Stromal cell of bone marrow (primary cell): ENCODE results near the gene C17orf58.
"Not testable (repeated sequence)": the region's sequence is repeated elsewhere in the genome, so short reads cannot be mapped to it uniquely, and the experiment has no call there.

Source experiments
- DNase-seq: peaks from one replicate; pipeline ENCODE4 v3.0.0-alpha.2; 2012; ENCODE audit warnings: low read depth

C17orf58 gene

DNA sequence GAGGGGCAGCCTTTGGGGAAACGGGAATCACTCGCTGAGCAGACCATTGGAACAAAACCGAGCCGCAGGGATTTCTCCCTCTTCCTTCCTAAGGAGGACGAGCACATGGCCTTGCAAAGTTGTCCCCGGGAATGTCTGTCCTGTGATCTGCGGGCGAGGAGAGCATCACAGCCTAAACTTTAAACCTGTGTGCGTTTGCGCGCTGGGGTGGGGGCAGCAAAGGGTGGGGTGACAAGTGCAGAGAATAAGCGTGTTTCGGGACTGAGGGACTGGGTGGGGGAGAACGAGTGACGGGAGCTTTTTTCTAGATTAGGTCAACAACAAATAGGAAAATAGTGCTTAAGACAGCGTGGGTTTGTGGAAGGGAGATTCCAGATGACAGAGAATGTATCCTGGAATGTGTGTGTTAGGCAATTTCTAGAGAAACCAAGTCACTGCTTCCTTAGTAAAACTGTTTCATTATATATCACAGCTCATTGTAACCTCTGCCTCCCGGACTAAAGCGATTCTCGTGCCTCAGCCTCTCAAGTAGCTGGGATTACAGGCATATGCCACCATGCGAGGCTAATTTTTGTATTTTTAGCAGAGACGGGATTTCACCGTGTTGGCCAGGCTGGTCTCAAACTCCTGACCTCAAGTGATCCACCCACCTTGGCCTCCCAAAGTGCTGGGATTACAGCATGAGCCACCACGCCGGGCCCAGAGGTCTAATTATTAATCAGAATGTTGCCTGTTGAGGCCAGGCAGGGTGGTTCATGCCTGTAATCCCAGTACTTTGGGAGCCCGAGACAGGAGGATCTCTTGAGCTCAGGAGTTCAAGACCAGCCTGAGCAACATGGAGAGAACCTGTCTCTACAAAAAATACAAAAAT, at the start of gene C17orf58:
C17orf58 (minus strand) TSS at position 169 of the 871 bp plus-strand sequence. CDS start 271 bp downstream, outside the sequence.
- DNase-seq = not testable (repeated sequence)

- no peak for DNase-seq
Observed at GRCh38 chr17:68036304-68037147, 40.3 kb upstream of the C17orf58 start.

- peak; percentile 98 for DNase-seq
Observed at GRCh38 chr17:68035523-68036303, 39.4 kb upstream of the C17orf58 start, which contains the start of gene KPNA2. Gene KPNA2 (plus strand): TSS chr17:68035735. CDS start chr17:68037133, 1,398 bp downstream.

- DNase-seq = no peak
Observed at GRCh38 chr17:68035131-68035522, 38.9 kb upstream of the C17orf58 start.

- no peak for DNase-seq
Observed at GRCh38 chr17:68034452-68034776, 38.1 kb upstream of the C17orf58 start.

- no peak for DNase-seq
Observed at GRCh38 chr17:68033636-68034451, 37.6 kb upstream of the C17orf58 start.

GRCh38 chr17:68029512-68030215, 33.4 kb upstream of the C17orf58 start:
- no peak for DNase-seq

DNA sequence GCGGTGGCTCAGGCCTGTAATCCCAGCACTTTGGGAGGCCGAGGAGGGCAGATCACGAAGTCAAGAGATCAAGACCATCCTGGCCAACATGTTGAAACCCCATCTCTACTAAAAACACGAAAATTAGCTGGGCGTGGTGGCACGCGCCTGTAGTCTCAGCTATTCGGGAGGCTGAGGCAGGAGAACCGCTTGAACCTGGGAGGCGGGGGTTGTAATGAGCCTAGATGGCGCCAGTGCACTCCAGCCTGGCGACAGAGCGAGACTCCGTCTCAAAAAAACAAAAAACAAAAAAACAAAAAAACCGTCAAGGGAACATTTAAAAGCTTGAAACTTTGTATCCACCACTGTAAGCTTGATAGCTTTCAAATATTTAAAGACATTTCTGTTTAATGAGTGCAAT, 26.3 kb upstream of the C17orf58 start:
- not testable (repeated sequence) for DNase-seq

DNA sequence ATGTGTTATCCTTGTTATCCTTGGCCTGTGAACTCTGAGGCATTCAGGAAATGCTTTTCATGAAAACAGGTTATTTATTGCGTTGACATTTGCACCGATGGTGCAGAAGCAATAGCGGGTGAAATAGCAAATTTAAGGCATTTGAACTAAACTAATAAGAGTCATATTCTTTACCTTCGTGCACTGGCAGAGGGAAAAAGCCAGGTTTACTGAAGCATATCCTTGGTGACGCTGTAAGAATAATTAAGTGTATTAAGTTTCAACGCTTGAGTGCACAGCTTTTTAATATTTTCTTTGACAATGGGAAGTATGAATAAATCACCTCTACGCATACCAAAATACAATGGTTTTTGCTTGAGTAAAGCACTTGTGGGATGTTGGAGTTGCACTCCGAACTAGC, 25.7 kb upstream of the C17orf58 start:
- DNase-seq = no peak

GRCh38 chr17:68020791-68021190, 24.5 kb upstream of the C17orf58 start:
- not testable (repeated sequence) for DNase-seq

GRCh38 chr17:68020409-68020756, 24.1 kb upstream of the C17orf58 start:
- no peak for DNase-seq

DNA sequence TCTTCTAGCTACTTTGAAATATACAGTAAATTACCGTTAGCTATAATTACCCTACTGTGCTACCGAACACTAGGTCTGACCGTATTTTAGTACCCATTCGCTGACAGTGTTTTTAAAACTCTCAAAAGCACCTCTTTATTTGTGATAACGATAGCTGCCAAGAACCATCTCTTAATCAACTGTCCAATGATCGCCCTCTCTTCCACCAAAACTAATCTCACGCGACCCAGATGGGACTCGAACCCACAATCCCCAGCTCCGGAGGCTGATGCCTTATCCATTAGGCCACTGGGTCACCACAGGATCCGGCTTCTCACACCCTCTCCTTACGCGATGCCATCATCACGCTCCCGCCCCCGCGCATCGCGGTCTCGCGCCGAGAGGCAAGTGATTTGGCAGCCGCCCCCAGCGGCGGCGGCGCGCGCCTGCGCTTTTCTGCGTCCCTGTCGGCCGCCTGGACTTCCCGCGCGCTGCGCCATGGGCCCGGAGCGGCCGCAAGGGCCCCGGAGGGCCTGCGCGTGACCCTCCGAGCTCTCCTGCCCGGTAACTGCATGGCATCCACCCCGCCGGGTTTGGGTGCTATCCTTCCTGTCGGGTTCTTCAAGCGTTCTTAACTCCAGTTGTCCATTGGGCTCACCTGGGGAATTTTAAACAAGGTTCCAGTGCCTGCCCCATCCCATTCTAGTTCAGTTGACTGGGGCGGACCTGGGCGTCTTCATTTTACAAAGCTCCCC, 23.6 kb upstream of the C17orf58 start:
- peak; percentile 85 for DNase-seq

- DNase-seq = no peak
Observed at GRCh38 chr17:68019336-68019674, 23.0 kb upstream of the C17orf58 start.

DNA sequence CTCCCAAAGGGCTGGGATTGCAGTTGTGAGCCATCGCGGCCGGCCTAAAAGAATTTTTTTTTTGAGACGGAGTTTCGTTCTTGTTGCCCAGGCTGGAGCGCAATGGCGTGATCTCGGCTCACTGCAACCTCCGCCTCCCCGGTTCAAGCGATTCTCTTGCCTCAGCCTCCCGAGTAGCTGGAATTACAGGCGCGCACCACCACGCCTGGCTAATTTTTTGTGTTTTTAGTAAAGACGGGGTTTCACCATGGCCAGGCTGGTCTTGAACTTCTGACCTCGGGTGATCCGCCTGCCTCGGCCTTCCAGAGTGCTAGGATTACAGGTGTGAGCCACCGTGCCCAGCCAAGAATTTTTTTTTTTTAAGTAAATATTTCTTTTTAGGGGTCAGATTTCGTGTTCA, 22.2 kb upstream of the C17orf58 start:
- not testable (repeated sequence) for DNase-seq

DNA sequence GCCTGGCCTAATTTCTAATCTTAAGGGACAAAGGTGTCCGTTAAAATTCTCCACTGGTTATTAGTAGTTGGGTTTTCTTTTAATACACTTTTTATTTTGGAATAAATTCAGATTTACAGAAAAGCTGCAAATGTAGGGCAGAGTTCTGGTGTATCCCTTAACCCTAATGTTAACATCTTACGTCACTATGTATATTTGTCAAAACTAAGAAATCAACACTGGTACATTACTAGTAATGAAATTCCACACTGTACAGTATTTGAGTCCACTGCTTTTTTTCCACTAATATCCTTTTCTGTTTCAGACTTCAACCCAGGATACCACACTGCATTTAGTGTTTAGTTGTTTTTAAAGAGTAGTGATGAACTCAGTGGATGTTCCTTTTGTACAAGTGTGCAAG, 20.6 kb upstream of the C17orf58 start:
- DNase-seq = no peak

DNA sequence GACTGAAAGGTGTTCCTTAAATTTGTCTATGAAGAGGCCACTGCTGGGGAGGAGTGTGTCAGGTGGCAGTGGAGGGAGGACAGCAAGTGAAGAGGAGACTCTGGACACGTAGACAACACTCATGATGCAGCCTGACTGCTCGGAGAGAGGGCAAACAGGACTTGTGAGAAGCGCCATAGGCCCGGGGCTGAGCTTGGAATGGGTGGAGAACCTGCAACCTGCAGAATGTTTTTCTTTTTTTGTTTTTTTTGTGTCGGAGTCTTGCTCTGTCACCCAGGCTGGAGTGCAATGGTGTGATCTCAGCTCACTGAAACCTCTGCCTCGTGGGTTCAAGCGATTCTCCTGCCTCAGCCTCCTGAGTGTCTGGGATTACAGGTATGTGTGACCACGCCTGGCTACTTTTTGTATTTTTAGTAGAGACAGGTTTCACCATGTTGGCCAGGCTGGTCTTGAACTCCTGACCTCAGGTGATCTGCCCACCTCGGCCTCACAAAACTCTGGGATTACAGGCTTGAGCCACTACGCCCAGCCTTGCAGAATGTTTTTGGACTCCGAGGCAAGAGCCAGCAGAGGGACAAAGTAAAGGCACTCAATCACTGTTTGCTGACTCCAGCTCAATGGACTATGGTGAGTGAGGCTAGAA, 18.9 kb upstream of the C17orf58 start:
- no peak for DNase-seq

DNA sequence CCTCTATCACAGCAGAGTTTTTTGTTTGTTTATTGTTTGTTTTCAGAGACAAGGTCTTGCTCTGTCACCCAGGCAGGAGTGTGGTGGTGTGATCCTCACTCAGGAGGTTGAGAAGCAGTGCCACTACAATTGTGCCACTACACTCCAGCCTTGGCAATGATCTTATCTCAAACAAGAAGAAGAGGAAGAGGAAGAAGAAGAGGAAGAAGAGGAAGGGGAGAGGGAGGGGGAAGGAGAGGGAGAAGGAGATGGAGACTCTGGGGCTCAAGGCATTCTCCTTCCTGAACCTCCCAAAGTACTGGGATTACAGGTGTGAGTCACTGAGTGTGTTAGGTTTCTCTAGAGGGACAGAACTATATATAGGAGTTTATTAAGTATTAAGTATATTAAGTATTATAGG, 17.1 kb upstream of the C17orf58 start:
- no peak for DNase-seq

DNA sequence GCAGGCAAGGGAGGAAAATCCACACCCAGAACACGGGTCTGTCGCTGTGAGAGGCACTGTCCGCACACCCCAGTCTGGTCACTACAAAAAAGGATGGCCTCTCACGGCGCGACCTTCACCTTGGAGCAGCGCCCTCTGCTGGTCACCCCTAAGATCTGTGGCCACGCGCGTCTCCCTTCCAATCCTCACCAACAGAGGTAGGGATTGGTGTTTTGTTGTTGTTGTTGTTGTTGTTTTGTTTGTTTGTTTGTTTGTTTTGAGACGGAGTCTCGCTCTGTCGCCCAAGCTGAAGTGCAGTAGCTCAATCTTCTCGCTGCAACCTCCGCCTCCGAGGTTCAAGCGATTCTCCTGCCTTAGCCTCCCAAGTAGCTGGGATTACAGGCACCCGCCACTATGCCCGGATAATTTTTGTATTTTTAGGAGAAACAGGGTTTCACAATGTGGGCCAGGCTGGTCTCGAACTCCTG, 15.0 kb upstream of the C17orf58 start:
- DNase-seq = no peak

- DNase-seq = no peak
Observed at GRCh38 chr17:68006797-68007196, 10.5 kb upstream of the C17orf58 start.

GRCh38 chr17:68004201-68004600, 7.9 kb upstream of the C17orf58 start:
- DNase-seq = no peak
